HG03025 (cell line): ENCODE results near the gene TMEM171.

ENCODE experiments used
- ATAC-seq: cut with Tn5 transposase; IDR thresholded peaks from one replicate; pipeline ENCODE4 v1.9.1; 2021; ENCODE audit warnings: mild to moderate bottlenecking, moderate library complexity; ENCODE audit not compliant: unreplicated experiment, low FRiP score

The TMEM171 gene

GRCh38 chr5:73118391-73118973, 1.9 kb upstream of the TMEM171 start:
- ATAC-seq: no peak

- no peak for ATAC-seq
Measured at GRCh38 chr5:73119451-73120157, 771 bp upstream of the TMEM171 start.

- no peak for ATAC-seq
Measured at GRCh38 chr5:73121119-73121463, 716 bp downstream of the TMEM171 start.

DNA sequence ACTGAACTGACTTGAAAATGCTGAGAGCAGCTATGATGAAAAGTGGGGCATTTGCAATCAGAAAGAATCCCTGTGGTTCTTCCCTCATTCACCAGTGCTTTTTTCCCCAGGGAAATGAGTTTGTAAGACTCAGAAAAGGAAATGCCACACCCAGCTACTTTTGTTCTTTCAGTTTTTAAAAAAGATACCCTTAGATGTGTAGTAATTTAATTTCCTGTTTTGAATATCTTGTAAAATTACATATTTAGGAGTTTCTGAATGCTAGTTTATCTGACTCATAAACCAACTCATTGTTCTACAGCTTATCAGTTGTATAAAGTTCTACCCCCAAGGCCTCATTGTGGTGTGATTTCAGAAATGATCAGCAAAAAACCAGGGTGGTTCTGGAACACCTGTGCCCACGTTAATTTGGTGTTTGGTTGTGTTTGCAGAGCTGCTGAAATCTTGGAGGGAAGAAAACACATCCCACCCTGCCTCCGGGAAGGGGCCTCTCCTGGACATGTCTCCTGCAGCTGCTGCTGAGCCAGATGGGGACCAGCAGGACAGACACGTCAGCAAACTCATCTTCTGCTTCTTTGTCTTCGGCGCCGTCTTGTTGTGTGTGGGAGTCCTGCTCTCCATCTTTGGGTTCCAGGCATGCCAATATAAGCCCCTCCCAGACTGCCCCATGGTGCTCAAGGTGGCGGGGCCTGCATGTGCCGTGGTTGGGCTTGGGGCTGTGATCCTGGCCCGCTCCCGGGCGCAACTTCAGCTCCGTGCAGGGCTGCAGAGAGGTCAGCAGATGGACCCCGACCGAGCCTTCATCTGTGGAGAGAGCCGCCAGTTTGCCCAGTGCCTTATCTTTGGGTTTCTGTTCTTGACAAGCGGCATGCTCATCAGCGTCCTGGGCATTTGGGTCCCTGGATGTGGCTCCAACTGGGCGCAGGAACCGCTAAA, 2.8 kb downstream of the TMEM171 start:
- no peak for ATAC-seq

DNA sequence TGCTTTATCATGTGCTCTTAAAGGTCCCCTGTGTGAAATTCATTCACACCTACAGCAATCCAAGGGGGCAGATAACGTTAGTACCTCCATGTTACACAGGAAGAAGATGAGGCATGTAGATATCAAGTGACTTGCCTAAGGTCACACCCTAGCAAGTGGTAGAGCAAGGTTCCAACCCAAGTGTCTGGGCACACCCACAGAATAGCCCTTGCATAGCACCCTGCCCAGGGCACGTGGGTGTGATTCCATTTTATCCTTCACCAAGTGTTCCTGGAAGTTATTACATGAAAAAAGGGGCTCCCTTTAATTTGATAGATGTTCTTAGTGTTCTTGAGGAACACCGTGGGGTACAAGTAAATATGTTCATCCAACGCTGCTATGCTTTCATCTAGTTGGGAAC, 4.9 kb downstream of the TMEM171 start:
- ATAC-seq: no peak

GRCh38 chr5:73126381-73126780, 6.0 kb downstream of the TMEM171 start:
- ATAC-seq: no peak

DNA sequence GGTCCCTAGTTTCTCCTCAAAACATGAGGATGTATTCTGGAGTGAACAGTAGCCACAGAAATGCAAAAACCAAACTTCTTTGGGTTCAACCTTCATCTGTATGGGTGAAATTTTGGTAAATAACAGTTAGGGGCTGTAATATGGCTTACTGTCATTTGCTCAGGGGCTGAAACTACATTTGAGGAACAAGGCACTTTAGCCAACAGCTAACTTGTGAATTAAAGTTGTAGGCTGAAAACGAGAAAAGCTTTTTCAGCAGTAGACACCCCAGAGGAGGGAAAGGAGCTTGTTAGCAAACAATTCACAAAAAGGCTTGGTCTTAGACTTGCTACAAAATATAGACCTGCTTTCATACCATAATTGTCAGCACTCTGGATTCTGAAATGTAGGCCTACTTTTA, 6.6 kb downstream of the TMEM171 start:
- ATAC-seq: no peak

DNA sequence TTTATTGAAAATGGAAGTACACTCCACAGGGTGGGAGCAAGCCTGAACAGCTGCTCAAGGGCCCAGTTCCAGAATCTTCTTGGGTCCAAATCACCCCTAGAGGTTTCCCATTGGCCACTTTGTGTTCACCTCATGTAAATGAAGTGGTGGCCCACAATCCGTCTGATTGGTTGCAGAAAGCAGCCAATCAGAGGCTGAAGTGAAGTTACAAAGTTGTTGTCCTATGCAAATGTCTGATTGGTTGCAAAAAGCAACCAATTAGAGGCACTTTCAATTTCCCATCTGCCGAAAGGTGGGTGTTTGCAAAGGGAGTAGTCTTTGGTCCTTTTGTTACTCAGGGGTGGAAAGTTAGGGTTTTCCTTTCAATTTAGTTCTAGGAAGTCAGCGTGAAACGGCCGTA, 8.8 kb downstream of the TMEM171 start:
- ATAC-seq: no peak

DNA sequence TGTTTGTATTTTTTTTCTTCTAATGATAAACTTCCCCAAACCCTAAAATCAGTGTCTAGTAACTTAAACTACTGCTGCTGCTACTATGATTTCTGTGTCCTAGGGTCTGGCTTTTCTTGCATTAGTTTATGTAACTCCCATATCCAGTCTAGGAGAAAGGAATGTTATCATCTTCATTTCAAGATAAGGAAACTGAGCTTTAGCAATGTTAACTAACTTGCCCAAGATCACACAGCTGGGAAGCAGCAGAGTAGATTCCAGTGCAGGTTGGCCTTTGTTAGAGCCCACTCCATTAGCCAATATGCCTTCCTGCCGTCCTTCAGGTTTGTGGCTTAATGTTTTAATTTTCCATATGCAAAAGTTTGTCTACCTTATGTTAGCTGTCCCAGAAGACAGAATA, 10.4 kb downstream of the TMEM171 start:
- no peak for ATAC-seq

GRCh38 chr5:73131711-73132425, 11.5 kb downstream of the TMEM171 start:
- ATAC-seq: no peak

DNA sequence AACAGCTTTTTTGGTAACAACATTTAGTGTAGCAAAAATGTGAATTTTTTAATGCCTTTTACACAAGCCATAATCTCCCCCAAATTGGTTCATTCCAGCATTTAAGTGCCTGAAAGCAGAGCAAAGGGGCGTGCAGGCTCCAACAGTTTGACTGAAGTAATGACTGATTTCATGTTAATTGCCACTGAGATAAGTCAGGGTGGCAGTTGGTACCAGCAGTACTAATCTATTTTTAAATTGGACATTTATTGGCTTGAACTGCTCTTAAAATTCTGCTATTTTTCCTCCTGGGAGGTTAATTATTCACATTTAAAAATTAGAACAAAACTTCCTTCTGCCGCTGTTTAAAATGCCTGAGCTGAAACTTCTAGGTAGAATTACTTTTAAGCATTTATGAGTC, 12.4 kb downstream of the TMEM171 start:
- ATAC-seq: no peak

DNA sequence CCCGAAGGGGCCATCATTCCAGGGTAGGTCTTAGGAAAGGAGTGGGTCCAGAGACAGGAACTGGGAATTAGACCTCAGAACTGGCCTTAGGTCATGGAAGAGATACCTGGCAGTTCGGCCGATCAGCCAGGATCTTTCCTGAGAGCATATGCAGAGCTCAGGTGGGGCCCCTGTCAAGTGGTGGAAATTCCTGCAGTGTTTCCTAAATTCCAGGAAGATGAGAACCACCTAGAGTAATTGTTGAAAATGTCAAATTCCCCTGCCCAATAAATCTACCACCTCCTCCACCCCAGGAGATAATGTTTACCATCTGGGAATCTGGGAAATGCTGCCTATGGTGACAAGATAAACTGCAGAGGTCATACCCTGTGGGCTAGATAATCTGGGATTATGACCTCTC, 14.6 kb downstream of the TMEM171 start:
- no peak for ATAC-seq

DNA sequence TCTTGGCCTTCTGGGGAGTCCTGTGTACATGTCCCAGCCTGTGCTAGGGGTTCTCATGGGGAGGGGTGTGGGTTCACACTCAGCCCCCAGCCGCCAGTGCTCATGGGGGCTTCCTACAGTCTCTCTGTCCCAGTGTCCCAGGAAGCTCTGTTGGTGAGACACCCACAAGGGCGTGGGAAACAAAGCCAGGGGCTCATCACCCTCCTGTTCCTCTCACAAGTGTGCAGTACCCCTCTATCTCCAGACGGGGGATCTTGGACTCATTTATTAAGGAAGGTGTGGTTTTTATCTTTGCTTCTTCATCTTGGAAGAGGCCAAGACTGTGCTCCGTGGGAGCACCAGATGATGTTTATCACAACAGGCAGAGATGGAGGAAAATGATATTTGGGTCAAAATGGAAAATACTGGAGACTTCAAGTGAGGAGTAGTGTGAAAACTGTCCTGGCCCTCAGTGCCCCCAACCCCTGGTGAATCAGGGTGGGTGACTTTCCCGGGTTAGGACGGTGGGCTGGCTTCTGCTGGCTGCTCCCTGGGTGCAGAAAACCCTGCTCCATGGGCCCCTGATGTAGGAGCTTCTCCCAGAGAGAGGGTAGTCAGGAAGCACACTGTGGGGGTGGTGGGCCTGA, 15.2 kb downstream of the TMEM171 start:
- no peak for ATAC-seq

DNA sequence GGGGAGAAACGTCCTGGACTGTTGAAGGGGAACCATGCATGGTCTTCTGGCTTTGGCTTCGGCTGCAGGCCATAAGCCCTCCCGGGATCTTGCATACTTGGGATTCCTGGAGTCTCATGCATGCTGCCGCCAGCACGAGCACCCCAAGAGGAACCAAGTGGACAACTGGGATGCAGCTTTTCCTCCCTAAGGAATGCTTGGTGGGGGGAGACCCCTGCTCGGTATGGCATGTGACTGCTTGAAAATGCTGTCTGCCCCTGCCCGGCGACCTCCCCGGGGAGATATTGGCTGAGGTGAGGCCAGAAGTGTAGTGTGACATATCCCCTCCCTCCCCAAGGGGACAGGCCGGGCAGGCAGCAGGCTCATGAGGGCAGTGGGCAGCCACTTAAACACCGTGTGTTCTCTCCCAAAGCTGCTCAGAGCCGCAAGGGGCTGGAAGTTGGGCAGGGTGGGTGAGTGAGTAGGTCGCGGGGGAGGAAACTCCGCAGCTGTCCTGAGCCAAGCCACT, 15.7 kb downstream of the TMEM171 start:
- no peak for ATAC-seq

GRCh38 chr5:73137563-73138530, 17.5 kb downstream of the TMEM171 start:
- ATAC-seq: no peak

DNA sequence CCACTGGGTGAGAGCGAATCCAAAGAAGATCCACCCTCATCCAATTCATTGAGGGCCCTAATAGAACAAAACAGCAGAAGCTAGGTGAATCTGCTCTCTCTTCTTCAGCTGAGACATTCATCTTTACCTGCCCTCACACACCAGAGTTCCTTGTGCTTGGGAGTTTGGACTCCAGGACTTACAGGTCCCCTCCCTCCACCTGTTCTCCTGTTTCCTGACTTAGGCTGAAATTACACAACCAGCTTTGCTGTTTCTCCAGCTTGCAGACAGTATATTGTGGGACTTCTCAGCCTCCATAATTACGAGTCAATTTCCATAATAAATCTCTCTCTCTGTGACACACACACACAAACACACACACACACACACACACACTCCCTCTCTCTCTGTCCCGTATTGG, 19.1 kb downstream of the TMEM171 start:
- no peak for ATAC-seq

DNA sequence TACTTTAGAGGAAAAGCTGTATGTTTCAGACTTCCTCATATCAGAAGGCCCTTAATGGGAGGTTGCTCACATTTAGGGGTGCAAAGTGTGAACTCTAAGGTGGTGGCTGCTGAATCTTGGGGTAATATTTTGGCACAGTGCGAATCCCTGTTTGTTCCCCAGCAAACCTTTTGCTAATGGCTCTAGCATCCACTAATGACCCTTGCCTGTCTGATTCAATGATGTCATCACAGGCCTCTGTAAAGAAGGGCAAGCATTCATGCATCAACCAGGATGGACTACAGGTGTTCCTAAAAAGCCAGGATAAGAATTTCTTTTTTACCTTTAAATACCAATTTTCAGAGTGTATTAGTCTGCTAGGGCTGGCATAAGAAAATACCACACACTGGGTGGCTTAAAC, 20.4 kb downstream of the TMEM171 start:
- ATAC-seq: no peak

GRCh38 chr5:73142035-73142434, 21.7 kb downstream of the TMEM171 start:
- ATAC-seq: no peak

- ATAC-seq: no peak
Measured at GRCh38 chr5:73143716-73144115, 23.3 kb downstream of the TMEM171 start.
